CD4-positive, alpha-beta T cell treated with Interleukin-17A for 4 hours (primary cell): ENCODE data around the gene HMCN1.

ENCODE experiments used
- DNase-seq: peaks from one replicate; pipeline ENCODE4 v3.0.0-alpha.2; 2020; ENCODE audit warnings: mixed read lengths

The HMCN1 gene

GRCh38 chr1:185808631-185809030 is 74.4 kb downstream of the HMCN1 start:
- DNase-seq: no peak

GRCh38 chr1:185811073-185811709 is 77.0 kb downstream of the HMCN1 start:
- DNase-seq: no peak

DNA sequence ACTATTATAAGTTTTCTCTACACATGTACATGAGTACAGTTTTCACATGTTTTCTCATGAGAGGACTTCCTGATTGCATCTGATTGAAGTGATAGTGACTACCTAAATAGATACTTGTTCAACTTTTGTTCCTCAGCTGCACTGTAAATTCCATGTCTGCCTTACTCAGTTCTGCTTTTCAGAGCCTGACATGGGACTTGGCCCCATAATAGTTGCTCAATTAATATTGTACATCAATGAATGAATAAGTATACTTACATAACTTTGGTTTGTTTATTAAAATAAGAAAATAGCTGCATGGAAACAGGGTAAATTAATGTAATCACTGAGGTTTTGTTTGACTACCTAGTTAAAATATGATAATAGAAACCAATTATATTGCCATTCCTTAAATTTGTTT is 78.7 kb downstream of the HMCN1 start:
- no peak for DNase-seq

GRCh38 chr1:185813401-185813979 is 79.3 kb downstream of the HMCN1 start:
- peak; percentile 6 for DNase-seq

- DNase-seq: no peak
Observed at GRCh38 chr1:185816460-185816859, 82.3 kb downstream of the HMCN1 start.

DNA sequence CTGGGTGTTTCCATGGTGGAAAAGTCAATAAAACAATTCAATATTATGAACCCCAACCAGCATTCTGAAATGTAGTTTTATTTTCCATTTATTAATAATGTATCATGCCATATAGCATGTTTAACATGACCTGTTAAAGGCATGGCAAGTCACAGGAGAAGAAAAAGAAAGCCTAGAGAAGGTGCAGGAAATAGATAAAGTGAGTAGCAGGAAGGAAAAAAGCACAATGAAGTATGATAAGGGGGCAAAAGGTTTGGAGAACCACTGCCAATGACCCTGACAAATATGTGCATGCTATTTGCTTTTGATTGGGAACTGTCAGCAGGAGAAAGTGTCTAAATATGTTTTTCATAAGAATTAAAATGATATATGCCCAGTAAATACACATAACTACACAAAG is 85.6 kb downstream of the HMCN1 start:
- DNase-seq: no peak

DNA sequence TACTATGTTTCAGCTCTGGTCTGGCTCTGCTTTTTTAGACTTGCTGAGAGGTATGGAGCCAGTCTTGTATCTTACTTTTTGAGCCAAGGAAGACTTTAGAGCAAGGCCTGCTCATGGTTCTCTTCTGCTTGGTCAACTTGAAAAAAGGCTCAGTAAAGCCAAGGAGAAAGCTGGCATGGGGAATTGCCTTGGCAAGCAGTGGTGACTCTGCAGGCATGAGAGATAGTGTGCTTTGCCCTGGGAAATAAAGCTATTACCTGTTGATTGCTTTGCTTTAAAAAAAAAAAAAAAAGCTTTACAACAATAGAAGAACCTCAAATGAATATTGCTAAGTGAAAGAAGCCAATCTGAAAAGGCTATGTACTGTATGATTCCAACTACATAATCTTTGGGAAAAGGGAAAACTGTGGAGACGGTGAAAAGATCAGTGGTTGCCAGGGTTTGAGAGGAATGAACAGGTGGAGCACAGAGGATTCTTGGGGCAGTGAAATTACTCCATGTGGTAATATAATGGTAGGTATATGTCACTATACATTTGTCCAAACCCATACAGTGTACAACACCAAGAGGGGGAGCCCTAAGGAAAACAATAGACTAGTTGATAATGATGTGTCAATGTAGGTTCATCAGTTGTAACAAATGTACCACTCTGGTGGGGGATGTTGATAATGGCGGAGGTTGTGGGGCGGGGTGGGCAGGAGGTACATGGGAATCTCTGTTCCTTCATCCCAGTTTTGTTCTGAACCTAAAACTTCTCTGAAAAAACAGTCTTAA is 87.6 kb downstream of the HMCN1 start:
- DNase-seq: no peak

DNA sequence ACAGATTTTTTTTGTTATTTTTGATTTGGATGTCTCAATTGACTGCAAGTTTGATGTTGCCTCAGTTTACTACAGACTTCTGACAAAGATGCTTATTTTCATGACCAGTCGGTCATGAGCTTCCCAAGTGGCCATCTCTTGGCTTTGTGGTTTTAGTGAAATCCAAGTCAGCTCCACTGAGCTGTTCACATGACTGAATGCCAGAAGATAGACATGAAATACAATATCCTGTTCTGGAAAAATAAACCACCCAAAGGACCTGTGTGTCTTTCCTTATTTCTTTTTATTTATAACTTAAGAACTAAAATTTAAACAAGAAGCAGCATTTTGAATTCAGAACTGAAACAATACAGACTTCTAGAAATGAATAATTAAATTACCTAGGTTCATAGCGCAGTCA is 89.3 kb downstream of the HMCN1 start:
- no peak for DNase-seq

- no peak for DNase-seq
Observed at GRCh38 chr1:185824106-185824505, 89.9 kb downstream of the HMCN1 start.

DNA sequence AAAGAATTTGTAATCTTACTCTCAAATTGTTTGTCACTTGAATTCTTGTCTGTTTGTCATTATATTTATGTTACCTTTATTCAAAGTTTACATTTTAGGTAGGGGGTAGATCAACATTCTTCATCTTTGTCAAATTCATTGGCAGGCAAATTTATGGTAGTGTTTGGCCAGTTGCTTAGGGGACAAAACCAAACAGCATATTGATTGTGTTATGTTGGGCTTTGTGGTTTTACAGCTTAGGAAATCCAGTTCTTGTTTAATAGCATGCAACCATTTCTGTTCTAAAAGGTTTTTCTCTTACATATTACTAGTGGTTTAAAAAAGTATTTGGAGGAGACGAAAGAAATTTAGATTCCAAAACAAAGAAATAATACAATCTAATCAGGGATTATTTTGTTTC is 91.4 kb downstream of the HMCN1 start:
- no peak for DNase-seq

DNA sequence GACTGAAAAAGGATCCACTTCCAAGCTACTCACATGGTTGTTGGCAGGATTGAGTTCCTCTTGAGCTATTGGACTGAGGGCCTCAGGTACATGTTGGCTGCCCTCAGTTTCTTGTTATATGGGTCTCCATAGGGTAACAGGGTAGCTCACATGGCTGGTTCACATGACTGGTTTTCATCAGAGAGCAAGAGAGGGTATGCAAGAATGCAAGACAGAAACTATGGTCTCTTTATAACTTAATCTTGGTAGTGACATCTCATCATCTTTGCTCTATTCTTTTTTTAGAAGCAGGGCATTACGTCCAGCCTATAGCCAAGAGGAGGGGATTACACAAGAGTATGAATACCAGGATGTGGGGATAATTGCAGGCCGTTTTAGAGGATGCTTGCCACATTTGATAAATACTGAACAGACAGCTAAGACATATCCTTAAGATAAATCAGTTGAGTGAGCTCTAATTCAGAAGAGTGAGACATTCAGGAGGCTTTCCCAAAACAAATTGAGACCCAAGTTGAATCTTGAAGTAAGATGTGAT is 100.2 kb downstream of the HMCN1 start:
- DNase-seq: no peak

DNA sequence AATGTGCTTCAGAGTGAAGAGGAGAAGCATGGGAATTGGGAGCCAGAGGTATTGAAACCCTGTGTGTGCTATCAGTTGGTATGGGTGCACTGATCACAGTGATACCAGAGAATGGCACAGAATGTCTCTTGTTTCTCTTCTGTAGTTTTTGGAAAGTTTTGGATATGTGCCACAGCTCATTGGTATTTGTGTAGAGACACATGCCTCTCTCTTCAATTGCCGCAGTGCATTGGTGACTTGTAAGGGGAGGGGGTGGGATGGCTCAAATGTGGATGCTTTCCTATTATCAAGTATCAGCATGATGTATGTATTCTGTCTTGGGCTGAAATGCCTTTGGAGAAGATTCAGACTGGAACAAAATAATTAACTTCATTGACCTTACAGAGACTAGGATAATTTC is 101.0 kb downstream of the HMCN1 start:
- DNase-seq: no peak

- DNase-seq: no peak
Observed at GRCh38 chr1:185837711-185838110, 103.5 kb downstream of the HMCN1 start.

DNA sequence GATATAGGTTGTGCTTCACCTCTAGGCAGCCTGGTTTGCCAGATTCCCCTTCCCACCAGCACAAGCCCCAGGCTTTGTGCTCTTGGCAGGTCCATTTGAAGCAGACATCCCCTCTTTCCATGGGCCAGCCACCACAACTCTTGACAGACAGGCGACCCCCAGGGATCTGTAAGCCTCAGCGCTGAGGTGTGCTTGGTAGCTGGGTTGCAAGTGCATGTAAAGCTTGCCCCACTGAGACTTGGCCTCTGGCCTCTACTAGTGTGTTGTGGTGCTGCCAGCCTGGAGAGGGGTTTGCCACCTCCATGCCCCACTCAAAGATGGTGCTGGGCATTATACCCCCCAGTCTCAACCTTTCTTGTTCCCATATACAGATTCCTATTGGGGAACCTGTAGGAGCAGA is 103.9 kb downstream of the HMCN1 start:
- no peak for DNase-seq

DNA sequence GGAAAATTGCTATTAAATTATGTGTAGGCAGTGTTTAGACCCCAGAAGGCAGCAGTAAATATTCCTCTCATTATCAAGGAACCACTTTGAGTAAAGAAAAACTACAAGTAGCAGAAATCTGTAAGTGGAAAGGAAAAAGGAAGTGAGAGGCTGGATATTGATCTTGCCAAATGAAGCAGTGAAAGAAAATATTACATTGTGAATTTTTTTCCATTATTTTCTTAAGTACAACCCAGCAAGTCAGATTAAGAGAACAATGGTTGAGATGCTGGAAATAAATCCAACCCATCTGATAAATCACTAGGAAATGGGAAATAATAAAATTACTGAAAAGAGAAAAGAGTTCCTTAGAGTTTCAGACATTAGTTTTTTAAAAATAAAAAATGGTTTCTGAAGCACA is 106.7 kb downstream of the HMCN1 start:
- no peak for DNase-seq

- DNase-seq: no peak
Observed at GRCh38 chr1:185843297-185843869, 109.2 kb downstream of the HMCN1 start.

GRCh38 chr1:185843986-185844385 is 109.8 kb downstream of the HMCN1 start:
- no peak for DNase-seq

DNA sequence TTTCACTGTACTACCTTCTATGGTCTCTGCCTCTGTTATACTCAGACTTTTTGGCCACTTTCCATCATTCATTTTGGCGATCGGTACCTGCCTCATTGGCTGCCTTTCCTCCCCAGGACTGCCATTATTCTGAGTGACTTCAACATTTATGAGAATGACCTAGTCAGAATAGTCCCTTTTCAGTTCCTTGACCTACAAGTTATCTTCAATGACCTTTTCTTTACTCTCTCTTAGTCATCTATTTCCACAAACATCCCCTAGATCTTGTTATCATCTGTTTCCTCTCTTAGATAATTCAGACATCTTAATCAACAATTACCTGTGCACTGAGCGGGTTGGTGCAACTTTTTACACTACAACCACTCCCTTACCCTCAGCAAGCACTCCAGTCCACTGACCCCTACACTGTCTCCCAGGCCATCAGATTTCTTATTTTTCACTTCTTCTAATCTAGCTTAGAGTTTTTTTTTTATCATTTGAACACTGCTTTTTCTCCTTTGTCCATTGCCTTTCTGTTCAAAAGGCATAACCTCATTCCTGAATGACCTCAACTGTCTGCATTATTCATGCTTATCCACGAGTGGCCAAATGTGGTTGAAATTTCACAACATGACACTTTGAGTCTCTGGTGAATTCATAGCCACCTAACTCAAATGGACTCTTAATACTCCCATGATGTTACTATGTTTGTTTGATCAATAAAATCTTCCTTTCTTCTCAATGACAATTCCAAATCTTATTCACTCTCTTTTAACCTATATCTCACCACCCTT is 112.7 kb downstream of the HMCN1 start:
- DNase-seq: no peak

DNA sequence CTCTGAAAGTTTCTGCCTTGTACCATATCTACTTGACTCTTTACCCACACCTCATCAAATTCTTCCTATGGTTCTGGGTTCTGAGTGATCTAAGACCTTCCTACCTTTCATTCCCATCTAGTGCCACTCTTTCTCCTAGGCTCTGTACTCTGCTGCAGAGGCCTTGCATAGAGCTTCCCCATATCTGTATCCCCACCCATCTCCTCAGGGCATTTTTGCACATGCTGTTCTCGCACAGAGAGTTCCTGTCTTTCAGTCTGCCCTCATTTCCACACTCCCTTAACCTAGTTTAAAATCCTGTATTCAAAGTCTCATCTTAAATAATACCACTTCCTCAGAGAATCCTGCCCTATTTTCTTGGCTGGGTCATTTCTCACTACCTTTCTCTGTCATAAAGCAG is 114.8 kb downstream of the HMCN1 start:
- DNase-seq: no peak

GRCh38 chr1:185850366-185850765 is 116.2 kb downstream of the HMCN1 start:
- DNase-seq: no peak

- no peak for DNase-seq
Observed at GRCh38 chr1:185853739-185854138, 119.5 kb downstream of the HMCN1 start.

DNA sequence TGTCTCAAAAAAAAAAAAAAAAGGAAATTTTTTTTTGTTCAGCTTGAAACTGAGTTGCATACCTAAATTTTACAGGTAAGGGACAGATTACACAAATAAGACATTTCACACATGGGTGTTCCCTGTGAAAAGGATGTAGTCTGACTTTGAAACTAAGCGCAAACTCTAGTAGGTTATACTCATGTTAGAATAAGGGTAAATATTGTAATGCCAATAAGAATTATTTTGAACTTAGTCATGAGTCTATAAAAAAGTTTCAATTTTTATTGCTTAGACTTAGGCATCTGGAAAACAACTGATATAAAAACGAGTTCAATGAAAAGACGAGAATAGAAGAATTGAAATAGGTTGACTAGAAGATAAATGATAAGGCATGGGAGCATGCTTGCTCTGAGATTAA is 122.3 kb downstream of the HMCN1 start:
- DNase-seq: no peak

DNA sequence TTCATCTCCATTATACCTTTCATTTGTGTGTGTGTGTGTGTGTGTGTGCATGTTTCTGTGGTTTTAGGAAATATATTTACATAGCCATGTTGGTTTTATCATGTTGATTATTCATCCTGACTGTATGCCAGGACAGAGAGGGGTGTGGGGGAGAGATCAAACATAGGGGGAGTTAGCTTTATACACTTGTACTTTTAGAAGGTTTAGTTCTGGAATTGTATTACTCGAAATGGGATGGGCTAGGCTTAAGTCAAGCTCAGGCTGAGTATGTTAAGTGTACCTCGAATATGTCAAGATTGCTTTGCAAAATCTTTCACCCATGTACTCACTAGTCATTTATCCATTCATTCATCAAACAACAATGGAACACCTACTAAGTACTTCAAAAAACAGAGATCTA is 123.3 kb downstream of the HMCN1 start:
- no peak for DNase-seq
